GM19240 (cell line): Measurements from ENCODE around the gene UBA3.

Experiments used
- DNase-seq: peaks from one replicate; pipeline ENCODE4 v3.0.0; 2011; ENCODE audit warnings: low spot score; ENCODE audit not compliant: insufficient read length

UBA3 gene

GRCh38 chr3:69072928-69073327 is 7.2 kb downstream of the UBA3 start:
- no peak for DNase-seq

GRCh38 chr3:69066121-69066520 is 14.0 kb downstream of the UBA3 start:
- DNase-seq = no peak

GRCh38 chr3:69065318-69065964 is 14.7 kb downstream of the UBA3 start:
- no peak for DNase-seq

- DNase-seq = no peak
Observed at GRCh38 chr3:69063636-69064035, 16.5 kb downstream of the UBA3 start.

- no peak for DNase-seq
Observed at GRCh38 chr3:69059688-69060087, 20.5 kb downstream of the UBA3 start.

- DNase-seq = no peak
Observed at GRCh38 chr3:69058947-69059224, 21.3 kb downstream of the UBA3 start.

GRCh38 chr3:69058180-69058946 is 21.8 kb downstream of the UBA3 start:
- DNase-seq = no peak

- no peak for DNase-seq
Observed at GRCh38 chr3:69052472-69052898, 27.7 kb downstream of the UBA3 start.

GRCh38 chr3:69051756-69052471 is 28.3 kb downstream of the UBA3 start, which contains the start of gene TMF1:
TMF1 (minus strand) TSS chr3:69052333; CDS start chr3:69052086, 247 bp downstream.
- peak; percentile 41 for DNase-seq

GRCh38 chr3:69048990-69049389 is 31.2 kb downstream of the UBA3 start:
- no peak for DNase-seq

GRCh38 chr3:69044608-69045007 is 35.6 kb downstream of the UBA3 start:
- no peak for DNase-seq

GRCh38 chr3:69033470-69033869 is 46.7 kb downstream of the UBA3 start:
- DNase-seq = no peak

GRCh38 chr3:69032737-69033136 is 47.4 kb downstream of the UBA3 start:
- no peak for DNase-seq

GRCh38 chr3:69032142-69032541 is 48.0 kb downstream of the UBA3 start:
- no peak for DNase-seq

- DNase-seq = no peak
Observed at GRCh38 chr3:69031635-69032034, 48.5 kb downstream of the UBA3 start.

- DNase-seq = no peak
Observed at GRCh38 chr3:69020857-69021256, 59.3 kb downstream of the UBA3 start.

- no peak for DNase-seq
Observed at GRCh38 chr3:69020424-69020823, 59.7 kb downstream of the UBA3 start.

GRCh38 chr3:69016901-69017300 is 63.3 kb downstream of the UBA3 start:
- no peak for DNase-seq

GRCh38 chr3:69016102-69016501 is 64.1 kb downstream of the UBA3 start:
- no peak for DNase-seq

- no peak for DNase-seq
Observed at GRCh38 chr3:69014022-69014580, 66.1 kb downstream of the UBA3 start.

- peak; percentile 53 for DNase-seq
Observed at GRCh38 chr3:69013253-69014021, 66.7 kb downstream of the UBA3 start, which contains the start of gene EOGT. EOGT (minus strand) TSS chr3:69013684; CDS start chr3:69009846, 3,838 bp downstream.
